LHCN-M2 (cell line): ENCODE results near the gene LPP. TPM values are rescaled to one million over a fixed set of nuclear protein-coding genes. Genes with fewer than 3 reads are reported as not detected.

Experiments
- DNase-seq: peaks from one replicate; pipeline ENCODE4 v3.0.0-alpha.2; 2012; ENCODE audit warnings: low read depth
- total RNA-seq: library from RNA; depleted of rRNA; stranded (reverse); fragments of >200 nt; gene quantifications from 2 replicates; pipeline ENCODE4 v1.2.3, GENCODE V29; 2014

LPP gene
- total RNA-seq, 1 experiment from 2014 or later, result 39.7 TPM

DNA sequence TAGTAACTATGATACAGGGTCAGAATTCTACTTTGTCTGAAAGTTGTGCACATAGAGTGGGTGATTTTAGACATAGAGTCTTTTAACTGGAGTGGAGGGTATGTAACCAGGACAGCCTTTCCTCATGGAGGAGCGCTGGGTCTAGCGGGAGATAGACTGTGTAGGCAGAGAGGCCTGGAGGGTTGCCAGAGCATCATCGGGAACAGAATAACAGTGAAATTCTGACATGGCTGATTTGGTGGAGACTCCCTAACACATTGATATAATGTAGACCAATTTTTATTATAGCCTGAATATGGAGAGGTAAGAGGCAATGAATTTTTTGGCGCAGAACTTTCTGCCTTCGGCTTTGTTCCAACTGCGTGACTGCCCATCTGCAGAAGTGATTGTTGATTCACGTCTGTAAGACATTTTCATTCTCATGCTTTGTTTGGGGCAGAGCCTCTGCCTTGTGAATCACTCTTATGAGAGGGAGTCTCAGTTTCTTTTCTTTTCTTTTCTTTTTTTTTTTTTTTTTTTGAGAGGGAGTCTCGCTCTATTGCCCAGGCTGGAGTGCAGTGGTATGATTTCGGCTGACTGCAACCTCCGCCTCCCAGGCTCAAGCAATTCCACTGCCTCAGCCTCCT is 16.0 kb downstream of the LPP start:
- no peak for DNase-seq

DNA sequence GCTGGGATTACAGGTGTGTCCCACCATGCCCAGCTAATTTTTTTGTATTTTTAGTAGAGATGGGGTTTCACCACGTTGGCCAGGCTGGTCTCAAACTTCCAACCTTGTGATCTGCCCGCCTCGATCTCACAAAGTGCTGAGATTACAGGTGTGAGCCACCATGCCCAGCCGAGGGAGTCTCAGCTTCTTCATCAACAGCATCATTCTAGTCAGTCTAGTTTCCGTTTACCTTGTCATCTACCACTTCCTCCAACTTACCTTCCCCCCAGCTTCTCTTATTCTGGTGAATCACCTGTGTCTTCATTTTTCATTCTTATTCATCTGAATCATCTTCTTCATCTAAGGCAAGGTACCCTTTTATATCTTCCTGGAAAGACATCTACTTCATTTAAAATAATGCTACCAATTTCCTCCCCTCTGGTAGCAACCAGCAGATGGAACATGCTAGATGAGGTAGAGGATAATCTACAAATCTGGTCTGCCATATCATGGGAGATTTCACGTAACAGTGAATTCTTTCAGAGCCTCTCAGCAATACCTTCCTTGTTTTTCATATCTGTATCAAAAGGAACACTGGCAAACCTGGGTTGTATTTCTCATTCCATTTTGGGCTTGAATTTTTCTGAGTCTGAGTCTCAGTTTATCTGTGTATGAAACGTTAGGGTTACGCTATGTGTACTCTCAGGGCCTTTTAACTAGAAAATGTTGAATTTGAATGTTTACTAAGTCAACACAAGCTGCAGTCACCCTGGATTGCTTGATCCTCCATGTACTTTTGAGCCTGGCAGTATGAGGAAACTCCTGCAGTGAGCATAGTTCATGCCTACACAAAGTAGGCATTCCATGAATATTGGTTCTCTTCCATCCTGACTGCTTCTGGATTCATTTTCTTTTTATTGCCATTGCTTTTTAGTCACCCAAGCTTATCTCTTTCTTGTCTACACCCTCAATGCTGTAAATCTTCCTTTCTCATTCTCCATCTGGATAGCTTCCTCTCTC is 16.8 kb downstream of the LPP start:
- DNase-seq, result no peak

DNA sequence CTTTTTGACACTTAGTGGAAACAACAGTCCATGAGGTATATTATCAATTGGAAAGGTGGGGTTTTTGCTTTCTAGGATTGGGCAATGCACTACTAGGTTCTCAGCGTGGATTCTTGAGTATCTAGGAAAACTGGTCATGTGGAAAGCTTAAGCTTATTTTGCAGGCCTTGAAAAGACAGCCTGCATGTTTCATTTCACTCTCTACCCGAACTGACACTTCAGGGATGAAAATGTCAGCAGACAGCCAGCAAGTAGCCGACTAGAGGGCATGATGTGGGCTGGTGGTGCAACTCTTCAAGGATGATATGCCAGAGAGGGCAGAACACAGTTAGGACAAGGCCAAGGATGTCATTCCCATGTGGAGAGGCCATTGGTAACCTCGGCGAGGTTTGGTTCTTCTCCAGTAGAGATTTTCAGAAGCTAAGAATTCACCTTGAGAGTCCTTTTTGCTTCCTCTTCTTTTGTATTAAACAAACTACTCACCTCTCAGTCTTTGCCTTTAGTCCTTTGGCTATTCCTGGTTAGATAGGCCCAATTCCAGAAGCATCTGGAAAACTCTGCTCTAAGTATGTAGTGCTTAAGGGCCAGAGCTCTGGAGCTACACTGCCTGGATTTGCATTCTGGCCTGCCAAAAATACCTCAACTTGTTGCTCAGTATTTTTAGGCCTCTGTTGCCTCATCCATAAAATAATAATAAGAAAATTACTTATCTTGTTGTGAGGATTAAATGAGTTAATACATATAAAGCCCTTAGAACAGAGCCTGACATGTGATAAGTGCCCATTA is 17.9 kb downstream of the LPP start:
- DNase-seq, result no peak

DNA sequence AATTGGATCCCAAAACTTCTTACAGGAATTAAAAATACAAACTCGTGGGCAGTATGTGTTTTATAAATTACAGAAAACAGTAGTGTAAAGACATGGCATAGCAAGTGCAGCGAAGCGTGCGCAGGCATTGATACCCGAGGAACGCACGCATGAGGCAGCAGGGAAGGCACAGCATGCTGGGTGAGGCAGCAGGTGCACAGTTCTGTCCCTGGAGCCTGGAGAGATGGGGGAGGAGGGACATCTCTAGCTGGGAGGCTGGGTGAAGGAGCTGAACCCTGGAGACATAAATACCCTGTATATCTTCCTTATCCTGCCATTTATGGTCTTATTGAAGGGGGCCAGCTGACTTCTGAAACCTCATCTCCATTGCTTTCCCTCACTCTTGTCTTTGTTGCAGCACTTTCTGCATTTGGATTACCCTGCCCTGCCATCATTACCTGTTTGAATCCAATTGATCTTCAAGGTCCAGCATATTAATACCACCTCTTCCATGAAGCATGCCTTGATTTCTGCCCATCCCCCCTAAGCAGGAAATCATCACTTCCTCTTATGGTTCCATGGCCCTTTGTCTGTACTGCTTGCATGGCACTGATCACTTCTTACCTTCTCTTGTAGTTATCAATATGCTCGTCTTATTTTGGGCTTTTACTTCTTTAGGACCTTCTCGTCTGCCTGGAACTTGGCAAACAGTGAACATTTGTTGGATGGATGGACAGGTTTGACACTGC is 20.5 kb downstream of the LPP start:
- DNase-seq, result no peak

DNA sequence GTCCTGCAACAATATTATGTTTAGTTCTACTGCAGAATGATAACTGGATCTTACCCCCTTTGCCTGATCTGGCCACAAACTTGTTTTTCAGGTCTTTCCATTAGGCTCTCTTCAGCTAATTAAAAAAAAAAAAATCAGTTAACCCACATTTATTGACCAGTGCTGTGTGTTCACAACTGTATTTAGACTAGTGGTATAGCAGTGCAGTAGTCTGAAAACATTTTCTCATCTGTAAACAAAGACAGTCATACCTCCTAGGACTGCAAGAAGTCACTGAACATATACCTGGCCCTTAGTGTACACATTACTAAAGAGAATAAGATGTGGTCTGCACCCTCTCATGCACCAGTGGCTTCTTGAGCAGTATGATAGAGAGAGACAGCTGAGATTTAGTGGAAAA is 22.5 kb downstream of the LPP start:
- DNase-seq, result no peak

DNA sequence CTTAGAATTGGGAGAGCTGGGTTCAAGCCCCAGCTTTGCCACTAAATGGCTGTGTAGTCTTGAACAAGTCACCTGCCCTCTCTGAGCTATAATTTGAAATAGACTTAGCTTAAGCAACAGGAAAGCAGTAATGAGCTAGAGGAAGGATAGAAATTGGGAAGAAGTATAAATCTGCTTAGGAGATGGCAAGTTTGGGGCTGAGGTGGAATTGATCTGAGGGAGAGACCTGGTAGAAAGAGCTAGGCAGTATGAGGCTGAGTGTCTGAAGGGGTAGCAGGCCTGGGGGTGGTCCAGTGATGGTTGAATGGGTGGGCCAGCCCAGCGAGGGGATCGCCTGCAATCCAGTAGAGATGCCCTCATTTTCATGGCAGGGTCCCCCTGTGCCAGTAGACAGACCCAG is 22.9 kb downstream of the LPP start:
- no peak for DNase-seq

DNA sequence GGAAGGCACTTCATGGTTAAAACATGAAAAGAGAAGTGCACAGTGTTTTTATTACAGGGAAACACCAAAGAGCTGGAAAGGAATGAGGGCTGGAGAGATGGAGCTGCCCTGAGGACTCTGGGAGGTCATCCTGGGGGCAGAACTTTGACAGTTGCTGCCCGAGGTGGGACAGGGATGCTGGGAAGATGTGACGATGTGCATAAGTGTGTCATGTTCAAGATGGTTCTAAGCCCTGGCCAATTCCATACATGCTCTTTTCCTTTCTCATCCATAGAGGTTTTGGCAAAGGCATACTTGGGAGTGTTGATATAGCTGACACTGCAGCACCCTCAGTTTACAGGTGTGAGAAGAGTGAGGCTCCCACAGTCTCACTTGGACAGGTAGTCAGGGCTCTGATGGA is 23.8 kb downstream of the LPP start:
- DNase-seq, result no peak

DNA sequence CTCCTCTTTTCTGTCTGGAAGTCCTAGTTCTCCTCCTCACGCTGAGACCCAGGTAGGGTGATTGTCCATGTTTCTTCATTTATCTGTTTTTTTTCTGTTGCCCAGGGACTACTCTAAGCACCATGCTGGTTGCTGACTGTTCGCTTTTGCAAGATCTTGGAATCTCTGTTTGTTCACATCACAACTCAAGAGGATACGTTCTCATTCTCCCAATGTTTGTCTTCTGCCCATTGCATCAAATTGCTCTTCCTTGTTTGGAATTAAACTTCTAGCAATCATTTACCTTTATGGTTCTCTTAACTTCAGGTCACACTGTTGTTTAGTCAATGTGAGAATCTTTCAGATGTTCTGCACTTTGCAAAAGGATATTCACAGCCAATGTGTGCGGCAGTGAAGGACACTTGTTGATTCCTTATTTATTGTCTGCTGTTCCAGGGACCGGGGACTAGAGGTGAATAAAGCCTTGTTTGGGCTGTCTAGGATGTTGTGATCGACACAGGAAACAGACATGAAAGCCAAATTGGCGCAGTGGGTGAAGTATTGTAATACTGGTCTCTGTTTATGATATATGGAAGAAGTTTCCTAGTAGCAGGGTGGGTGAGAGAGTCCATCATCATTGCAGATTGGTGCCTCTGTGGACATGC is 24.5 kb downstream of the LPP start:
- no peak for DNase-seq

DNA sequence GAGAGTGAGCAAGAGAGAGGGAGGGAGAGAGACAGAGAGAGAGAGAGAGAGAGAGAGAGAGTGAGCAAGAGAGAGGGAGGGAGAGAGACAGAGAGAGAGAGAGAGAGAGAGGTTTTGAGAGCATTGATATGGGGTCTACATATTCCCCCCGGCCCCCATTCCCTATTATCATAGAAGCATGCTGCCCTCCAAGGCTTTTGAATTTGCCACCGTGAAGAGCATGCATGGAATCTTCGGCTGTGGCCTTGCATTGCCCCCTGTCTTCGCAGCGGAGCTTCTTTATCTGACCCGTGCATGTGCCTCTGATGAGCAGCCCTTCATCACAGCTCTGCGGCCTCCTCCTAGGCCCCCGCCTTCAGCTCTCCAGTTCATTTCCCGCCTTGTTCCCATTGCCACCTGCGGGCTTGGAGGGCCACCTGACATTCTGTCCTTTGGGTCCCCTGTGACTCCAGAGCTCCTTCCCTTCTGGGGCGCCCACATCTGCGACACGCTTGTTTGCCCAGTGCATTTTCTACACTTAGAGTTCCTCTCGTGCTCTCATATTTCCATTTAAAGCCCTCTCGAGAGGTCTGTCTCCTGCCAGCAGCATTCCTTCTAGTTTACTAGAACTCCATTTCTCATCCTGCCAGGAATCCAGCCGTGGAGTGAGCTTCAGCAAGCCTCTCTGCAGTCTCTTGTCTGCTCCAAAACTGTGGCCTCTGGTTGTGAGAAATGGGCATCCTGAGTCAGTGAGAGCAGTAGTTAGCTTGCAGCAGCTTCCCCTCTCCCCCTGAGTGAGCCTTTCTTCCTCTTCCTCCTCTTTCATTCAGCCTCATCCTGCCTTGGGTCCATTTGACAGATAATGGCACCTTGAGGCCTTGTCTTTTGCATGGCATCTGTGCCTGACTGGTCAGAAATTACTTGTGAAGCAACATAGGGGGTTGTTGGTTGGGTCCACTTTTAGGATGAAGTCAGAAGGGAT is 25.3 kb downstream of the LPP start:
- DNase-seq, result peak; percentile 28

DNA sequence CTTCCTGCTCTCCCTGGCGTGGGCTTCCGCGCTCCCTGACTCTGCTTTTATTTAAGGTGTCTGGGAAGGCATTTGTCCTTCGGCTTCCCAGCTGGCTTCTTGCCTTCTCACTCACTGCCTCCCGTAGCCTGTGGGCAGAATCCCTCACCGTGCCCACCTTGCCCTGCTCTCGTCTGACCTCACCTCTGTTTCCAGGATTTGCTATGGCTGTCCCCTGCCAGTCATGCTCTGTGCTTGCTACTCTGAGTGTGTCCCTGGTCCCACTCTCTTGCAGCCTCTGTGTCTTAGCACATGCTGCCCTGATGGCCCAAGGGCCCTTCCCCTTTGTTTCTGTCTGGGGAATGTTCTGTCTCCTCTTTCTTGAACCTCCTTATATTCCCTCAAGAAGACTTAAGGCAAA is 26.2 kb downstream of the LPP start:
- no peak for DNase-seq

DNA sequence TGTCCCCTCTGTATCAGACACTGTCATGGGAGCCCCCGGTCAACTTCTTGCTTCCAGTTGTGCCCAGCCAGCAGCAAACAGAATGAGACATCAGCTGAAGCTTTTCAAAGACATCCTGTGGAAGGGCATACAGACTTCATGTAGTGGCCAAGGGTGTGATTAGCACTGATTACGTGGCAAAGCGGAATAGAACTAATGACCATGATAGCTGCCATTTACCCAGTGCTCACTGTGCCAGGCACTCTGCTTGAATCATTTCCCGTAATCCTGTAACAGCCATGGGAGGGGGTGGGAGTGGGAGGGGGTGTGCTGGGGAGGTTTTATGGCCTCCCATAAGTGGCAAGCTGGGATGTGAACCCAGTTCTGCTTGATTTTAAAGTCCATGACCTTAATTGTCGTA is 29.5 kb downstream of the LPP start:
- DNase-seq, result no peak

DNA sequence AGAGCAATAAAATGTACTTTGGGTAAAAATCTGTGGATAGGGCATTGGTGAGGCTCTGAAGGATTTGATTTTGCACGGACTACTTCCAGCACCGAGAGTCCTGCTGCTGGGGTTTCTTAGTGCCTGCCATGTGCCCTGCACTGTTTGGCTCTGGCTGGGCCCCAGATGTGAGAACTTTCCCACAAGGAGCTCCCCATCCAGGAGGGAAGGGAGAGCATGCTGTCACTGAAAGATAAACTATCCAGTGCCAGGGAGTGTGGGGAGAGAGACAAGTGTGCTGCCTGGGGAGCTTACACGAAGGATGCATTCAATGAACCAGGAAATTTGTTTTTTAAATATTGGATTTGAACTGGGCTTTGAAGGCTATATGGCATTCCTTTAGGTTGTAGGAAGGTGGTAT is 30.2 kb downstream of the LPP start:
- DNase-seq, result no peak

DNA sequence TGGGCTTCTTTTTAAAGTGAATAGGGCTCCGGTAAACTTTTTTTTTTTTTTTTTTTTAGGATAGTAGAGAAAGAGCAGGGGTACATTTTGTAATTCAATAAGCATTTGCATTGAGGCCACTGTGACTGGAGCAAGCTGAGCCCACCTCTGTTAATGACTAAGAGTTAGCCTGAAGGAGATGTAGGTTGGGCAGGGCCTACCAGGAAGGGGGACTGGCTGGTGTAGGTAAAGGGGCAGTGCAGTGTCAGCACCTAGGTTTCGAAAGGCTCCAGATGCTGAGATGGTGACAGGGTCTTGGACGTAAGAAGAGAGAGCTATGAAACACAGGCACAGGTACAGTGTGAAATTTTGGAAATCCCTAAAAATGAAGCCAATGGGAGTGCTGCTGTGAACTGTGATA is 30.7 kb downstream of the LPP start:
- DNase-seq, result no peak

DNA sequence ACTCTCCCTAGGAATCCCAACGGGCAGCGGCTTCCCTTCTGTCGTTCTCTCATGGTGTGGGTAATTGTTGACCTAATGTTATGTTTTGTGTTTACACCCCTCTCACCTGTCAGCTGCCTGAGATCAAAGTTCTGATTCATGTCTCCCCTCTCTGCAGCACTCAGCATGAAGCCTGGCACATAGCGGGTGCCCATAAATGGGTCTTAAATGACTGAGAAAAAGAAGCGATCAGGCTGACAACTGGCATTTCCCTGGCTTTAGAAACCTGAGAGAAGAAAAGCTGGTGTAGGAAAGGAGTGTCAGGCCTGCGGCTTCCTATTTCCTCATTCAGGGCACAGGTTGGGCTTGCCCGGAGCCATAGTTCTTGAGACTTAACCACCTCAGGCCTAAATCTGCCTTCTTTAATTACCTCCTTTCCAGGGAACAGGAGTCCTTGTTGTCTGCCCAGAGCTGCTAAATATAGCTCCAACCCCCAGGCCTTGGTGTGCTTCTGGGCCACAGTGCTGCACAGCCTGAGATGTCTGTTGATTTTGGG is 31.8 kb downstream of the LPP start:
- peak; percentile 14 for DNase-seq

DNA sequence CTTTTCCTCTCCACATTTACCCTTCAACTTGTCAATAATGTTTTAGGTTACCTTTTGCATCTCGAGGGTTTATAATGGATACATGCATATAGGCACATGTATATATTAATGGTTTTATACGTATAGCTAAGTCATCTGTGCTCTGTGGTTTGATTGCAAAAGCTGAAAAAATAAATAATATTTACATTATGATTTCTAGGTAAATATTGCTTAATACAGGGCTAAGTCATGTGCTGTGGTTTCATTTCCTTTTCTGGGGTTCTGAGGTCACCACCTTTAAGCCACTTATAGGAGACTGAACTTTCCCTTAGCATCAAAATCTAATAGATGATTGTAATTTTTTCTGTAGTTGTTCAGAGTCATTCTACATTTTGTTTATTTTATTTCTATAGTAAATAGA is 33.1 kb downstream of the LPP start:
- DNase-seq, result peak; percentile 17

DNA sequence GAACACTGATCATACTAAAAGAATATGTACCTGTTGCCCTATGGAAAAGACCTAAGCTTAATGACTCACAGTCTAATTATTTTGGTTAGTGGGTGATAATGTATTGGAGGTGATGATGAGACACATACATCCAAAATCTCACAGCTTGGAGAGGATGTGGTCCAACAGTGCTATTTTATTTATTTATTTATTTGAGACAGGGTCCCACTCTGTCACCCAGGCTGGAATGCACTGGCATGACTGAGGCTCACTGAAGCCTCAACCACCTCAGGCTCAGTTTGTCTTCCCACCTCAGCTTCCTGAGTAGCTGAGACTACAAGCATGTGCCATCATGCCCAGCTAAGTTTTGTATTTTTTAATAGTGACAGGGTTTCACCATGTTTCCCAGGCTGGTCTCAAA is 35.0 kb downstream of the LPP start:
- no peak for DNase-seq

DNA sequence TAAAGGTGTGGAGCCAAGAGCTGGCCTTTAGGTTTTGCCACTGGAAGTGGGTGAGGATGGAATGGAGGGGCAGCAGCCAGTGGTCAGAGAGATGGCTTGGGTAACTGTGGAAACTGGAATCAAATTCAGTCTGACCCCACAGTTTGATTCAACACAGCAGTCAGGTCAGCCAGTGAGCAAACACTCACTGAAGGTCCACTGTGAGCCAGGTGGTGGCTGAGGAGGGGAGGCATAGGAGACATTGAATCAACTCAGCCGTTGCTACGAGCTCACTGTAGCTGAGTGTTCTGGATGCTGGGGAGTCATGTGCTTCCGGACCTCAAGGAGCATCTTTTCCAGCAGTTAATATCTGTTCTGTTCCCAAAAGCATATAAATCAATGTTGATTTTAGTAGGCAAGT is 37.5 kb downstream of the LPP start:
- DNase-seq, result no peak

DNA sequence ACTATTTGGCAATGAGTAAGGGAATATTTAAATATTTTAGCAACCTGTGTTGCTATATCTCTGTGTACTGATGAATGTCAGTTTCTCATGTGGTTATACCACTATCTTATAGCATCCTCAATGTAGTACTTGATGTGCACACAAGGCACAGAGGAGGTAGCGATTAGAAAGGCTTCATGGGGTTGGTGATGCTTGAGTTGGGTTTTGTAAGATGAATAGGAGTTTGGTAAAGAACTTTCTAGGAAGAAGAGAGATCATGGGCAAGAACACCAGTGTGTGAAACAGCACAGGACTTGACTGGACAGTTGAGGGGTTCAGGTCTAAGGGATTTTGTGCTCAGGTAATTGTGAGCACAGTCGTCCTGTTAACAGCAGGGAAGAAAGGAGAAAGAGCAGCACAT is 38.1 kb downstream of the LPP start:
- DNase-seq, result no peak

DNA sequence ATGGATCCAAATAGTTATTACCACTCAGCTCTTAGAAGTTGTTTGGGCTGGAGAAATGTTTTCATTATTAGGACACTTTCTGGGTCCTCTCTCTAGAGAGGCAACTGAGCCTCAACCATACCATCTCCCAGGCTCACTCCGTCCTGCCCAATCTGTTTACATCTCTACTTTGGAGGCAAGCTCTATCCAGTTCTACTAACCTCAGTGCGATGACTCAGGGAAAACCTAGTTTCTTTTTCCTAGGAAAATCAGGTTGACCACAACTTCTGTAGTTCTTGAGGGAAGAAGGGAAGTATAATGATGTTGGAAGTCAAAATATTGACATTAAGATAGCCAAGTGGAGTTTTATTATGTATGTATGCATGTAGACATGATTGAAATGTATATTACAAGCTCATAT is 40.4 kb downstream of the LPP start:
- DNase-seq, result peak; percentile 60
